Stimulated activated CD8-positive, alpha-beta memory T cell treated with anti-CD3 and anti-CD28 coated beads, Interleukin-4, amount 100 ng/mL, for 48 hours (primary cell): ENCODE data around the gene PITPNM3.
"Not testable (repeated sequence)": the region's sequence is repeated elsewhere in the genome, so short reads cannot be mapped to it uniquely, and the experiment has no call there.

Source experiments
- DNase-seq: peaks from one replicate; pipeline ENCODE4 v3.0.0-alpha.2; 2020

The PITPNM3 gene

DNA sequence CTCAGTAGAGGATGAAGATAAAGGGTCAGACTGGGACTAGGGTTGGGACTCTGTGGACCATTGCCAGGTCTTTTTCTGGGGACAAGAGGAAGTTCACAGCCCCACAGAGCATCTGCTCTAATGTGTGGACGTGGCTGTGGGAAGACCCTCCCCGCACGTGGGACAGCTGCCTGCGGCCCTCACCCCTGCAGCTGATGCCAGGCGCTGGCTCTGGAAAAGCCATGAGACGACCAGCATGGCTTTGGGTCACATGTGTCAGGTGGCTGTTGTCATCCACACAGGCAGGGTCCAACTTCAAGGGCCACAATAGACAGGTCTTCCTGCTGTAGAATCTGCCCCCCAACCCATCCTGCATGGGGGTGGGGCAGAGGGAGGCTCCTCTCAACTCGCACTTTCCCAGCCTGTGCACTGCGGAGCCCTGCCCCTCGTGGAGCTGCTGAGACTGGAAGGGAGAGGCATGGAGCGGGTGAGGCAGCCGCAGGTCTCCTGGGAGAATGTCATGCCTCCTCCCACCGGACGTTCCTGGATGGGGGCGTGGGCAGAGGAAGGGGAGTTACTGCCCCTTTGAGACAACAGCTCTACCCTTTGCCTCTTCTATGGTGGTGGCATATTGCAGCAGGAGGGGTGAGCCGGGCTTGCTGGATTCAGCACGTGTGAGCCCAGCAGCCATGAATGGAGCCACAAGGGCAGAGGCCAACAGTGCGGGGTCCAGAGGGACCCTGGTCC, 58.7 kb downstream of the PITPNM3 start:
- DNase-seq: no peak

DNA sequence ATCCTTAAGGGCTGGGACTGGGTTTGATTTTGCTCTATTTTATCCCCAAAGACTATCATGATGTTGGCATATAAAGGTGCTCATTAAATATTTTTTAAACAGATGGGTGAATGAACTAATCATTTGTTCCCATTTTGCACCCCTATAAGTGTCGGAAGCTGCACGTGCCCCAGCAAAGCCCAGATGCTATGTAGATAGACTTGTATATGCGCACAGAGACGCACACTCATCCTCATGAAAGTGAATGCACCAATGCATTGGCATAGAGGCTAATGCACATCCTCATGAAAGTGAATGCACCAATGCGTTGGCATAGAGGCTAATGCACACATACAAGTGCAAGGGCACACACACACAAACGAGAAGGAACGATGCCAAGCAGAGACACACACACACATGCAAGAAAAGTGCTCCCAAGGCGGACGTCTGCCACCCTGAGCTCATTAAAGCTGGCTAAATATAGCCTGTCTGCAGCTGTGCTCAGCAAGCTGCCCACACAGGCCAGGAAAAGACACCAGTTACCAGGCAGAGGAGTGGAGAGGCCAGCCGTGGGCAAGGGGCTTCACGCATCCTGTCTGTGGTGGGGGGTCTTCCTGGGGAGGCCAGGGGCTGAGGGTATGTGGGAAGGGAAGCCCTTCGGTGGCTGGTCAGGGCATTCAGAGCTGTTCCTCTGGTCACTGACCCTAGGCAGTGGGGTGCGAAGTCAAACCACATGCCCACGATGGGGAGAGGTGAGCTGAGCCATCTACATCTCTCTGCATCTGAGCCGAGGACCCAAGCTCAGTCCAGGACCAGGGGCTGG, 59.5 kb downstream of the PITPNM3 start:
- no peak for DNase-seq

GRCh38 chr17:6496116-6496481, 60.3 kb downstream of the PITPNM3 start:
- DNase-seq: peak; percentile 26

DNA sequence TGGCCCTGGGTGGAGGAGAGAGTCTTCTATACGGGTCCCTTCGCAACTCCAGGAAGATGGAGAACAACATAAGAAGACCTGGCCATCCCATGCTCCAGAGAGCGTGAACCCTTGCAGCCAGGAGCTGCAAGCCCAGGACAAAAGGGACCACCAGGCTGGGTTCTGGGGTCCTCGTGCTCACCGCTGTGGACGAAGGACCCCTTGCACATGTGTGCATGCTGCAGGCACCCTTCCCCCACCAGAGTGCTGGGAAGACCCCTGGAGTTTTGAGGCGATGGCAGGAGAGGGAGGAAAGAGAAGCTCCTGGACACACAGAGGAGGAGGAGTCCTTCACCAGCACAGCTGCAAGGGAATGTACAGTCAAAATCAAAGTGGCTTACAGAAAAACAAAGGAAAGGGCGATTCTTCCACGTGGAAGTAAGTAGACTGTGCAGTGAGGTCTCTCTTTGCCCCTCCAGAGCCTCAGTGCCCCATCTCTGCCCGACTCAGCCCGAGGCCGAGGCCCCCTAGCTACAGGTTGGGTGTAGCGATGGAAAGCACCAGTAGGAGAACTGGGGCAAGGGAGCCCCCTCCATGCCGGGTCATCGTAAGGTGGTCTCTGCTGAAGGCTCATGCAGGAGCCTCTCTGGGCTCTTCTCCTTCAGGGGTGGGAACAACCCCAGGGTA, 60.8 kb downstream of the PITPNM3 start:
- no peak for DNase-seq

GRCh38 chr17:6494239-6494941, 62.0 kb downstream of the PITPNM3 start:
- no peak for DNase-seq

DNA sequence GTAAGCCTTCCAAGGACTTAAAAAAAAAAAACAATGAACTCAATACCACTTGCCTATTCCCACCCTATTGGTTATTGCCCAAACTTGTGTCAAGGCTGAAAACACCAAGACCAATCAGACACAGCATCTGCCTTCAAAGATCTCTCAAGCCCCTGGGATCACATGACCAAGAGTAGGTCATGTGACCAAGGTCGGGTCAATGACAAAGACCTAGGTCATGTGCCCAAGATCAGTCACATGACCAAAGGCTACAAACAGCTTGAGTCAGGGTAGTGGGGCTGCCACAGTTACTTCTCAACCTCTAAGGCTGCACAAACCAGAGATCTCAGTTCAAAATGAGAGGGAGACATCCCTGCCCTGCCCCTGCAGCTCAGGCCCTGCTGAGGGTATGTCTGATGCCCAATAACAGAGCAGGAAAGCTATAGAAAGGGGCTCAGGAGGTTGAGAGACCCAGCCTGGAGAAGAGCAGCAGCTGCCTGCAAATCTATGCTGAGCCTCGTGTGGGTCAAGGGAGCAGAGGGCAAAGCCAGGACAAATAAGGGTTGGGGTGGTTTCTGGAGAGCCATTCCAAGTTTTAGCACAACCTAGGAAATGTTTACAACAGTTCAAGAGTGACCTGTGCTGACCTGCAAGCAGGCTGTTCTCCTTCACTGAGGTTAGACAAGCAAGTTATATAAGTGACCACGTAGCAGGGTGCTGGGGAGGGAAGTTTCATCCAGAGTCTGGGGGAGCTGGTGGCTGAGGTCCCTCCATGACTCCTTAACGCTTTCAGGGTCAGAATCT, 63.3 kb downstream of the PITPNM3 start:
- DNase-seq: no peak

DNA sequence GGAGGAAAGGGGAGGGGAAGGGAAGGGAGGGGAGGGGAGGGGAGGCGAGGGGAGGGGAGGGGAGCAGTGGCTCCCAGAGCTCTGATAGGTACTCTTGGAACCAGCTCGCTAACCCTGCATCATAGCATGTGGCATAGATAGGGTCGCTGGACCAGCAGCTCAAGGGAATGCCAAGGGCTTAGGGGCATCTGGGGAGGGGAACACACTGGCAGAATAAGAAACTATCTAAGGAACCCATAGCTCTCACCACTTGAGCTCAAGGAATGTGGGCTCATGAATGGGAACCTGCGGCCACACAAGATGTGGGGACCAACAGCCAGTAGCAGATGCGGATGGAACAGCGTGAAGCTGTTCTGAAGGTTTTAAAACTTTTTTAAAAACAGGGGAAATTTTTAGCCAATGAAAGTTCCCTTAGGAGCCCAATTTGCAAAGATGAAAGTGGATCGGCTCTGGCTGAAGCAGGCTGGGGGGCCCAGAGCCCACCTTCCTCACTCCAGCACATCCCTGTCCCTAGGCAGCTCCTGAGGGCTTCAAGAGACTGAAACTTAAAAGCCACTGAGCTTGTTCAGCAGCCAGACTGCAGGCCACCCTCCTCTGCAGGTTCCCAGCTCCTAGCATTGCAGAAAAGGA, 65.2 kb downstream of the PITPNM3 start:
- no peak for DNase-seq

DNA sequence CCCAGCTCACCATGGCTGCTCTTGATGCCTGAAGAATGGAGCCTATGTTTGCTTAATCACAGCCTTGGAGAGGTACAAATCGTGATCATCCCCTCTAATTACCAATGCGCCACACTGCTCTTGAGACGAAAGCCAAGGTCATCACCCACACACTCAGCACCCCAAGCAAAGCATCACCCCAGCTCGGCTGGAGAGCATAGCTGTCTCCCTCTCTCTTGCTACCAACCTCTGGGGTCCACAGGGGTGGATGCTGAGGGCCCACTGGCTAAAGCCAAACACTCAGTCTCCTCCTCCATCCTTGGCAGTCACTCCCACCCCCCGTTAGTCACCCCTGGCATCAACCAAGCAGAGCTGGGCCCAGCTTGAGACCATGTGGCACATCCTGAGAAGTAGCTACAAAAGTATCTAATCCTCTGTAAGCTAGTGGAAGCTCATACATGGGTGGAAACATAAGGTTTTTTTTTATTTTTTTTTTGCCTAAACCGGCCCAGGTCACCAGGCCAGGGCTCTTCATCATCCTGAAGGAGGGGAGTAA, 67.3 kb downstream of the PITPNM3 start:
- DNase-seq: no peak

- no peak for DNase-seq
These were observed 68.3 kb downstream of the PITPNM3 start for GRCh38 chr17:6488008-6488539.

- DNase-seq: no peak
These were observed 68.9 kb downstream of the PITPNM3 start for GRCh38 chr17:6487251-6488007.

GRCh38 chr17:6485646-6486412, 70.5 kb downstream of the PITPNM3 start:
- DNase-seq: no peak

GRCh38 chr17:6483507-6483906, 72.8 kb downstream of the PITPNM3 start:
- no peak for DNase-seq

GRCh38 chr17:6482796-6483195, 73.6 kb downstream of the PITPNM3 start:
- not testable (repeated sequence) for DNase-seq

GRCh38 chr17:6482105-6482455, 74.3 kb downstream of the PITPNM3 start:
- no peak for DNase-seq

DNA sequence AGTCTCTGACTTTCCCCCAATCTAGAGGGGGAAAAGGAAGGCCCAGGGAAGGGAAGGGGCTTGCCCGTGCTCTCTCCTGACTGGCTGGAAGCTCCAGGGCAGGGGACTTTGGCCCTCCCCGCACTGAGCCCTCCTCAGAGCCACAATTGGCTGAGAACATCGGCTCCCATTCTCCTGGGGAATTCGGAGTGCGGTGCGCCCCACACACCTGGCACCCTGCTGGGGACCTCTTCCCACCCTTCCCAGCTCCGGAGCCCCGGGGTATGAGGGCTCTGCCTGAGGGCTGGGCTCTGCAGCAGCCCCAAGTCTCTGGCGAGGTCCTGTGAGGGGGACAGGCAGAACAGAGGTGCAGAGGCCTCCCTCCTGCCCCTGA, 76.1 kb downstream of the PITPNM3 start:
- DNase-seq: no peak

- DNase-seq: no peak
These were observed 76.6 kb downstream of the PITPNM3 start for GRCh38 chr17:6479622-6480302.

GRCh38 chr17:6478486-6478885, 77.9 kb downstream of the PITPNM3 start:
- DNase-seq: no peak

DNA sequence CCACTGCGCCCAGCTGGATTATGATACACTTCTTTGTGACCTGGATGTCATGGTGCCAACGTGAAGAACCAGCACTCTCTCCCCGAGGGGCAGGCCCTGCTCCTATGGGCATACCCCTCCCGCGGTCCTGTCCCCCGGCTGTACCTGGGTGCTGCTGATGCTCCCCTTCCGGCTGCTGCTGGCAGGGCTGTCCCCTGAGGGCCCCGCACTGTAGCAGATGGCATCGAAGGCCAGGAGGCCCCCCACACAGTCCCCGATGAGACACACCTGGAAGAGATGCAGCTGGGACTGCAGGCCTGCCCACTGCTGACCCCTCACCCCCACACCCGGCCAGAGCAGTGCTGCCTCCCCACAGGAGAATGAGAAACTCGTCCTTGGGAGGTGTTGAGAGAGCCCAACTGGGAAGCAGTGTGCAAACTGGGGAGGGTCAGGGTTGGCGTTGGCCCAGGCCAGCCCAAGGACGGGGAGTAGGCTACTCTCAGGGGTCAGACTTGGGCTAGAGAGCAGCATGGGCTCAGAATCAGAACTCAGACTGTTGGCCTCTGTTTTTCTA, 78.4 kb downstream of the PITPNM3 start:
- DNase-seq: no peak

- DNase-seq: no peak
These were observed 79.6 kb downstream of the PITPNM3 start for GRCh38 chr17:6476810-6477179.
